Caco-2 (cell line): ENCODE data around the gene ATG101. TPM values are rescaled to one million over a fixed set of nuclear protein-coding genes. Genes with fewer than 3 reads are reported as not detected.

Experiments used
- BruUV-seq: library from RNA; stranded (reverse); fragments of 400-500 nt; replicated peaks from 2 replicates; lab custom pipeline; 2021; lab: Mats Ljungman, UMichigan
- CTCF ChIA-PET: fragments of 300-600 bp; sonication (Branson Sonifier 250); formaldehyde crosslinking; loops from one replicate; lab custom pipeline; 2022; ENCODE audit warnings: antibody characterized with exemption; lab: Charles Lee
- POLR2A ChIA-PET: fragments of 300-600 bp; sonication (Branson Sonifier 250); formaldehyde crosslinking; loops from one replicate; lab custom pipeline; 2022; ENCODE audit warnings: antibody characterized with exemption; lab: Charles Lee
- DNase-seq, 2 experiments: peaks; one replicate each; pipeline versions ENCODE4 v3.0.0 to v3.0.0-alpha.2; 2020 to 2022
- H3K27me3 ChIP-seq: replicated peaks from 2 replicates; pipeline ENCODE4 v1.6.0; 2011; ENCODE audit warnings: low read length; ENCODE audit not compliant: control insufficient read depth, insufficient read depth
- H3K36me3 ChIP-seq: 2 replicates; pipeline ENCODE4 v1.5.1; 2011; ENCODE audit warnings: low read length; ENCODE audit not compliant: control insufficient read depth, insufficient read depth
- H3K4me1 ChIP-seq: fragments of 250-450 bp; sonication (Bioruptor Pico); 2 replicates; pipeline ENCODE4 v1.5.1; 2020; ENCODE audit warnings: mild to moderate bottlenecking
- H3K4me3 ChIP-seq: 2 replicates; pipeline ENCODE4 v1.5.1; 2011; ENCODE audit warnings: low read depth, mild to moderate bottlenecking, control low read depth, low read length
- H3K9me3 ChIP-seq: fragments of 250-450 bp; sonication (Bioruptor Pico); 2 replicates; pipeline ENCODE4 v1.5.1; 2020; ENCODE audit warnings: mild to moderate bottlenecking, moderate library complexity
- H3K27ac Mint-ChIP-seq: one replicate; pipeline ENCODE4 v1.8.0; 2022; ENCODE audit warnings: mixed read lengths; ENCODE audit not compliant: unreplicated experiment
- H3K27me3 Mint-ChIP-seq: one replicate; pipeline ENCODE4 v1.8.0; 2022; ENCODE audit warnings: mixed read lengths; ENCODE audit not compliant: insufficient read depth, unreplicated experiment
- H3K36me3 Mint-ChIP-seq: one replicate; pipeline ENCODE4 v1.8.0; 2022; ENCODE audit warnings: mild to moderate bottlenecking, mixed read lengths; ENCODE audit not compliant: insufficient read depth, unreplicated experiment
- H3K4me1 Mint-ChIP-seq: one replicate; pipeline ENCODE4 v1.8.0; 2022; ENCODE audit warnings: low read depth, mixed read lengths; ENCODE audit not compliant: unreplicated experiment
- H3K4me3 Mint-ChIP-seq: one replicate; pipeline ENCODE4 v1.8.0; 2022; ENCODE audit warnings: mild to moderate bottlenecking, moderate library complexity, mixed read lengths; ENCODE audit not compliant: unreplicated experiment
- H3K9me3 Mint-ChIP-seq: one replicate; pipeline ENCODE4 v1.8.0; 2022; ENCODE audit warnings: mixed read lengths; ENCODE audit not compliant: unreplicated experiment
- CTCF ChIP-seq, 2 experiments: fragments of 200-600 bp in 1 of 2; IDR thresholded peaks; 1 replicate in 1 of 2; 2 replicates in 1 of 2; pipeline versions ENCODE4 v1.5.1 to v1.8.0; 2011 to 2022; ENCODE audit warnings: antibody characterized with exemption in 1 of 2, control low read depth in 1 of 2, inconsistent platforms in 1 of 2, low read depth in 1 of 2, low read length in 1 of 2, mild to moderate bottlenecking in 1 of 2, moderate library complexity in 1 of 2; ENCODE audit not compliant: insufficient read depth in 1 of 2, severe bottlenecking in 1 of 2, unreplicated experiment in 1 of 2
- intact Hi-C: fragments of 100-400 bp; cut with micrococcal nuclease; formaldehyde crosslinking; loops from one replicate; pipeline ENCODE4 v1.10.0; 2022; ENCODE audit not compliant: unreplicated experiment
- total RNA-seq: library from RNA; stranded (reverse); gene quantifications from 2 replicates; pipeline ENCODE4 v1.2.3, GENCODE V29; 2022

ATG101 gene
- total RNA-seq, 1 experiment from 2014 or later, result 78.0 TPM

- Mint-ChIP-seq H3K9me3 (no peaks in the 10 kb centered on the region), H3K4me1 (peaks cover 7% of the 10 kb centered on the region), H3K4me3 (no peak overlapping the region), H3K27me3 (peaks cover 7% of the 10 kb centered on the region), H3K27ac (no peak overlapping the region), H3K36me3 (peaks cover 5% of the 10 kb centered on the region)
- H3K27me3 ChIP-seq, result no peaks in the 10 kb centered on the region
- BruUV-seq, result no TSS peak
- no peak for TF ChIP-seq CTCF (IDR thresholded peaks at IDR 0.05; ENCODE audit: insufficient read depth in 1 of 2, low read depth in 1 of 2, low read length in 1 of 2, severe bottlenecking in 1 of 2, unreplicated experiment in 1 of 2)
- DNase-seq, result no peak
- intact Hi-C loops, result no loop called here
- H3K4me3 ChIP-seq, result no peak overlapping the region
- H3K36me3 ChIP-seq, result no peaks in the 10 kb centered on the region; the same call in 1 of the 2 replicates
- H3K9me3 ChIP-seq, result no peaks in the 10 kb centered on the region
- POLR2A ChIA-PET, result no interaction called here
- no peaks in the 10 kb centered on the region for H3K4me1 ChIP-seq
- CTCF ChIA-PET, result interaction anchor here (6.4 kb wide), 1 partner anchor 62 kb away, joined by 102 read pairs; no protein-coding TSS in a partner anchor
Observed at GRCh38 chr12:52085682-52086180, 16.0 kb downstream of the ATG101 start.

- ChIA-PET POLR2A (interaction anchor here (0.9 kb wide), 1 partner anchor 61 kb away, joined by 3 read pairs; no protein-coding TSS in a partner anchor), CTCF (interaction anchor here (6.4 kb wide), 1 partner anchor 62 kb away, joined by 102 read pairs; no protein-coding TSS in a partner anchor)
- H3K4me3 Mint-ChIP-seq, result no peak overlapping the region
- H3K9me3 Mint-ChIP-seq, result no peaks in the 10 kb centered on the region
- no peak for TF ChIP-seq CTCF (IDR thresholded peaks at IDR 0.05; ENCODE audit: insufficient read depth in 1 of 2, low read depth in 1 of 2, low read length in 1 of 2, severe bottlenecking in 1 of 2, unreplicated experiment in 1 of 2)
- Histone ChIP-seq H3K27me3 (no peaks in the 10 kb centered on the region), H3K4me3 (no peak overlapping the region), H3K36me3 (no peaks in the 10 kb centered on the region; the same call in 1 of the 2 replicates), H3K4me1 (no peaks in the 10 kb centered on the region), H3K9me3 (no peaks in the 10 kb centered on the region)
- peaks cover 5% of the 10 kb centered on the region for H3K36me3 Mint-ChIP-seq
- no peak overlapping the region for H3K27ac Mint-ChIP-seq
- intact Hi-C loops, result no loop called here
- no TSS peak for BruUV-seq
- H3K4me1 Mint-ChIP-seq, result peaks cover 9% of the 10 kb centered on the region
- H3K27me3 Mint-ChIP-seq, result peaks cover 7% of the 10 kb centered on the region
- DNase-seq, result no peak
Observed at GRCh38 chr12:52086366-52086765, 16.6 kb downstream of the ATG101 start.

- Mint-ChIP-seq H3K9me3 (no peaks in the 10 kb centered on the region), H3K27ac (no peak overlapping the region), H3K4me1 (peaks cover 17% of the 10 kb centered on the region), H3K4me3 (no peak overlapping the region), H3K27me3 (peaks cover 7% of the 10 kb centered on the region), H3K36me3 (peaks cover 5% of the 10 kb centered on the region)
- TF ChIP-seq CTCF (IDR thresholded peaks at IDR 0.05; ENCODE audit: insufficient read depth in 1 of 2, low read depth in 1 of 2, low read length in 1 of 2, severe bottlenecking in 1 of 2, unreplicated experiment in 1 of 2), result no peak
- BruUV-seq, result no TSS peak
- H3K4me3 ChIP-seq, result no peak overlapping the region
- ChIA-PET CTCF (interaction anchor here (2.2 kb wide), 1 partner anchor 62 kb away, joined by 12 read pairs; no protein-coding TSS in a partner anchor), POLR2A (interaction anchor here (0.9 kb wide), 1 partner anchor 61 kb away, joined by 3 read pairs; no protein-coding TSS in a partner anchor)
- no peaks in the 10 kb centered on the region for H3K9me3 ChIP-seq
- no peak for DNase-seq
- H3K27me3 ChIP-seq, result no peaks in the 10 kb centered on the region
- H3K36me3 ChIP-seq, result no peaks in the 10 kb centered on the region; the same call in 1 of the 2 replicates
- peaks cover 7% of the 10 kb centered on the region for H3K4me1 ChIP-seq
- intact Hi-C loops, result no loop called here
Observed at GRCh38 chr12:52086944-52087835, 17.4 kb downstream of the ATG101 start.
